ENCODE measurements around the gene SIAH1. TPM values are rescaled to one million over a fixed set of nuclear protein-coding genes. Genes with fewer than 3 reads are reported as not detected.

SIAH1 gene
- total and polyA plus RNA-seq, 2 of the 8 experiments (the other 6 are each of a cell fraction or from before 2014, with no cell fraction given): 19.5 to 33.9 TPM

DNA sequence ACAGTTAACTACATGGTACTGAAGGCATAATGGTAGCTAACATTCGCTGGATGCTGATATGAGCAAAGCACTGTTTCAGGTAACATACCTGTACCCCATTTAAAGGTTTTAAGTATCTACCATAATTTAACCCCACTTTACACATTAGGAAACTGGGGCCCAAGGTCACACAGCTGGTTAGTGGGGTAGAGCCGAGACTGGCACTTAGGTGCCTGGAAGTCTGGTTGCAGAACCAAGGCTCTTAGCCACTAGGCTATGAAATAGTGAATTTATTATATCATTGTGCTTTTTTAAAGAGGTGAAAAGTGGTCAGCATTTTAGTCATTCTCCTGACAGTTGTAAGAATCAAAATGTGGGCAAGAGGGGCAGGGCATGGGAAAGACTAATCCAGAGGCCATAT is 25.2 kb downstream of the SIAH1 start:
- Histone ChIP-seq H2BK12ac (ENCODE audit: low read depth, low read length) (no peak overlapping the region), H3K9ac (replicated peaks in 1 of 4; ENCODE audit: extremely low read depth in 1 of 4, low read depth in 3 of 4, low read length in 3 of 4) (no peak overlapping the region), H4K20me1 (replicated peaks in 1 of 2; ENCODE audit: control insufficient read depth in 1 of 2, insufficient read depth in 2 of 2, low read length in 2 of 2) (peaks cover 9 to 20% of the 10 kb centered on the region in 2 experiments), H3K56ac (replicated peaks; ENCODE audit: insufficient read length, low read depth, low read length) (no peak overlapping the region), H3K4me1 (replicated peaks in 1 of 4; ENCODE audit: control insufficient read depth in 3 of 4, insufficient read depth in 4 of 4, low read length in 3 of 4) (peaks cover 0 to 6% (median 3%) of the 10 kb centered on the region in 4 experiments; a peak in 3 of 7 replicates), H3K23me2 (ENCODE audit: low read depth, low read length) (no peaks in the 10 kb centered on the region), H2BK15ac (ENCODE audit: low read length) (no peak overlapping the region), H2BK5ac (ENCODE audit: low read depth, low read length) (no peak overlapping the region), H3K27ac (ENCODE audit: low read depth, low read length) (no peak overlapping the region), H2AK5ac (ENCODE audit: low read depth, low read length) (no peak overlapping the region), H3K23ac (ENCODE audit: insufficient read length) (no peak overlapping the region), H4K8ac (ENCODE audit: extremely low read depth, insufficient read depth, low read length) (no peak overlapping the region), H4K91ac (replicated peaks; ENCODE audit: insufficient read length, low read length) (no peak overlapping the region), H3K18ac (ENCODE audit: extremely low read depth, low read length) (no peak overlapping the region), H2AFZ (ENCODE audit: low read length) (no peak overlapping the region), H3K27me3 (replicated peaks in 1 of 4; ENCODE audit: control insufficient read depth in 3 of 4, extremely low read depth in 1 of 4, insufficient read depth in 3 of 4, low read length in 3 of 4) (no peaks in the 10 kb centered on the region), H3K14ac (ENCODE audit: insufficient read length) (no peak overlapping the region), H2BK120ac (replicated peaks; ENCODE audit: low read depth, low read length) (no peak overlapping the region), H4K5ac (ENCODE audit: insufficient read length, low read depth, low read length) (no peak overlapping the region), H3K79me2 (ENCODE audit: control insufficient read depth in 1 of 2, insufficient read depth in 2 of 2, low read length in 2 of 2) (peaks cover 30 to 87% of the 10 kb centered on the region in 2 experiments), H3K79me1 (ENCODE audit: low read depth, low read length) (peaks cover 13% of the 10 kb centered on the region), H3K4me3 (ENCODE audit: extremely low read depth in 1 of 4, insufficient read depth in 2 of 4, low read depth in 3 of 4, low read length in 4 of 4) (no peak overlapping the region), H3K9me3 (ENCODE audit: insufficient read depth in 2 of 2, low read depth in 1 of 2, low read length in 1 of 2) (no peaks in the 10 kb centered on the region), H3K4me2 (ENCODE audit: insufficient read depth in 1 of 2, low read depth in 2 of 2, low read length in 2 of 2) (no peak overlapping the region), H3K4ac (replicated peaks; ENCODE audit: insufficient read length, low read depth, low read length) (no peak overlapping the region), H3K36me3 (ENCODE audit: control insufficient read depth in 2 of 4, insufficient read depth in 4 of 4, low read length in 3 of 4) (peaks cover 0 to 13% (median 1%) of the 10 kb centered on the region in 4 experiments; a peak in 3 of 8 replicates), H2BK20ac (ENCODE audit: low read length) (no peak overlapping the region)
- FAIRE-seq (no peak), DNase-seq (ENCODE audit: low read depth in 1 of 2, low spot score in 2 of 2) (no peak)
- 92% methylated on average over 2 of the region's 2 CpGs; no CpG with 5 or more reads in 1 of the 2 experiments for WGBS, 2 experiments (ENCODE audit: extremely low coverage in 1 of 2, insufficient coverage in 1 of 2, insufficient read length in 1 of 2, insufficient replicate concordance in 2 of 2, low coverage in 1 of 2, low lambda C conversion rate in 2 of 2, missing lambda C conversion rate in 1 of 2)
- ChIA-PET CTCF (ENCODE audit: partially characterized antibody) (interaction anchor here (2.3 kb wide), 1 partner anchor 166 kb away, joined by 12 read pairs; no protein-coding TSS in a partner anchor), POLR2A (ENCODE audit: partially characterized antibody) (interaction anchor here (0.6 to 1.8 kb wide), 6 partner anchors 10 to 127 kb away, joined by 3 to 8 read pairs (median 3); partner anchors contain the start of gene SIAH1)
- no peak for TF ChIP-seq SIX5 (IDR thresholded peaks at IDR 0.05; ENCODE audit: low read depth, low read length)
- TF ChIP-seq, protein P1, sequence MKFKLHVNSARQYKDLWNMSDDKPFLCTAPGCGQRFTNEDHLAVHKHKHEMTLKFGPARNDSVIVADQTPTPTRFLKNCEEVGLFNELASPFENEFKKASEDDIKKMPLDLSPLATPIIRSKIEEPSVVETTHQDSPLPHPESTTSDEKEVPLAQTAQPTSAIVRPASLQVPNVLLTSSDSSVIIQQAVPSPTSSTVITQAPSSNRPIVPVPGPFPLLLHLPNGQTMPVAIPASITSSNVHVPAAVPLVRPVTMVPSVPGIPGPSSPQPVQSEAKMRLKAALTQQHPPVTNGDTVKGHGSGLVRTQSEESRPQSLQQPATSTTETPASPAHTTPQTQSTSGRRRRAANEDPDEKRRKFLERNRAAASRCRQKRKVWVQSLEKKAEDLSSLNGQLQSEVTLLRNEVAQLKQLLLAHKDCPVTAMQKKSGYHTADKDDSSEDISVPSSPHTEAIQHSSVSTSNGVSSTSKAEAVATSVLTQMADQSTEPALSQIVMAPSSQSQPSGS (IDR thresholded peaks at IDR 0.05; ENCODE audit: low read length): no peak
- TF ChIP-seq FOSL1 (IDR thresholded peaks at IDR 0.05; ENCODE audit: insufficient read depth, low read depth, low read length): no peak
- TF ChIP-seq GABPA (IDR thresholded peaks at IDR 0.05; ENCODE audit: borderline replicate concordance, insufficient read depth, low read length): no peak
- TF ChIP-seq SIRT6 (IDR thresholded peaks at IDR 0.05; ENCODE audit: low read length): no peak
- no peak for TF ChIP-seq MAFK (IDR thresholded peaks at IDR 0.05; ENCODE audit: low read depth, low read length)
- TF ChIP-seq CREB1 (IDR thresholded peaks at IDR 0.05): no peak
- TF ChIP-seq SRF (IDR thresholded peaks at IDR 0.05; ENCODE audit: low read depth, low read length): no peak
- TF ChIP-seq SP2 (IDR thresholded peaks at IDR 0.05; ENCODE audit: low read length): no peak
- no peak for TF ChIP-seq CEBPB (IDR thresholded peaks at IDR 0.05; ENCODE audit: low read depth, low read length)
- TF ChIP-seq SP1 (IDR thresholded peaks at IDR 0.05; ENCODE audit: low read depth, low read length): no peak
- no peak for TF ChIP-seq TBP (IDR thresholded peaks at IDR 0.05; ENCODE audit: low read depth, low read length)
- TF ChIP-seq CHD1 (IDR thresholded peaks at IDR 0.05; ENCODE audit: low read depth, low read length): no peak
- no peak for TF ChIP-seq TCF12 (IDR thresholded peaks at IDR 0.05; ENCODE audit: low read depth, low read length)

Data from H1 (cell line).